ENCODE data around the gene CNTNAP5. TPM values are rescaled to one million over a fixed set of nuclear protein-coding genes. Genes with fewer than 3 reads are reported as not detected.

CNTNAP5 gene
- total and polyA plus RNA-seq, 2 donors (not counting 1 experiment from before 2014, with no cell fraction given): not detected

GRCh38 chr2:124911560-124911959 lies 886.5 kb downstream of the CNTNAP5 start:
- H3K4me1 ChIP-seq (ENCODE audit: control insufficient read depth in 2 of 2, insufficient read depth in 2 of 2, low read length in 2 of 2): no peaks in the 10 kb centered on the region
- CTCF ChIA-PET: no interaction called here
- 94% methylated on average over 3 of the region's 5 CpGs for WGBS (ENCODE audit: insufficient coverage)

GRCh38 chr2:124913868-124914267 lies 888.8 kb downstream of the CNTNAP5 start:
- no peak for DNase-seq
- ChIA-PET POLR2A (no interaction called here), CTCF (no interaction called here)
- WGBS (ENCODE audit: insufficient coverage): 95% methylated on average over 4 of the region's 9 CpGs
- Histone ChIP-seq H3K4me2 (replicated peaks; ENCODE audit: low read depth, low read length, poor library complexity, severe bottlenecking) (no peak overlapping the region), H3K79me2 (ENCODE audit: control insufficient read depth, insufficient read depth, low read length) (no peaks in the 10 kb centered on the region), H3K4me1 (ENCODE audit: control insufficient read depth in 2 of 2, insufficient read depth in 2 of 2, low read length in 2 of 2) (no peaks in the 10 kb centered on the region), H3K27ac (ENCODE audit: low read length in 2 of 2) (no peak overlapping the region), H2AFZ (ENCODE audit: insufficient read depth, low read depth, low read length, poor library complexity, severe bottlenecking) (no peak overlapping the region), H3K36me3 (replicated peaks in 1 of 2; ENCODE audit: control extremely low read depth in 1 of 2, control insufficient read depth in 1 of 2, extremely low read depth in 1 of 2, insufficient read depth in 2 of 2, low read length in 1 of 2) (no peaks in the 10 kb centered on the region), H3K9me3 (ENCODE audit: control extremely low read depth in 1 of 3, control insufficient read depth in 2 of 3, insufficient read depth in 1 of 3, low read length in 2 of 3) (peaks cover 0 to 2% (median 0%) of the 10 kb centered on the region in 3 donors), H3K27me3 (replicated peaks in 1 of 4; ENCODE audit: control extremely low read depth in 1 of 4, control insufficient read depth in 3 of 4, insufficient read depth in 4 of 4, low read length in 3 of 4) (no peaks in the 10 kb centered on the region), H3K9ac (ENCODE audit: low read length) (no peak overlapping the region), H4K20me1 (ENCODE audit: control insufficient read depth, insufficient read depth, low read length, poor library complexity, severe bottlenecking) (no peaks in the 10 kb centered on the region), H3K4me3 (ENCODE audit: control extremely low read depth in 1 of 5, extremely low read depth in 1 of 5, insufficient read depth in 1 of 5, low read depth in 2 of 5, low read length in 4 of 5) (no peak overlapping the region)
- TF ChIP-seq CTCF (IDR thresholded peaks at IDR 0.05) (no peak), EZH2 (IDR thresholded peaks at IDR 0.05; ENCODE audit: borderline replicate concordance, insufficient read depth, low read depth, low read length, poor library complexity, severe bottlenecking) (no peak)
- Mint-ChIP-seq H3K4me1 (no peaks in the 10 kb centered on the region), H3K4me3 (no peak overlapping the region), H3K27ac (no peak overlapping the region), H3K9me3 (ENCODE audit: insufficient read depth) (peaks cover 8% of the 10 kb centered on the region), H3K27me3 (no peaks in the 10 kb centered on the region)
- intact Hi-C loops (cut with micrococcal nuclease): no loop called here
- ATAC-seq (ENCODE audit: low read depth): no peak

More at GRCh38 chr2:124911560-124911959, 886.5 kb downstream of the CNTNAP5 start:
- Mint-ChIP-seq H3K27ac (no peak overlapping the region), H3K4me3 (no peak overlapping the region), H3K4me1 (no peaks in the 10 kb centered on the region), H3K9me3 (ENCODE audit: insufficient read depth) (peaks cover 8% of the 10 kb centered on the region), H3K27me3 (no peaks in the 10 kb centered on the region)
- intact Hi-C loops (cut with micrococcal nuclease): no loop called here
- DNase-seq: no peak
- POLR2A ChIA-PET: no interaction called here
- Histone ChIP-seq H3K9ac (ENCODE audit: low read length) (no peak overlapping the region), H4K20me1 (ENCODE audit: control insufficient read depth, insufficient read depth, low read length, poor library complexity, severe bottlenecking) (no peaks in the 10 kb centered on the region), H3K27ac (ENCODE audit: low read length in 2 of 2) (no peak overlapping the region), H3K9me3 (ENCODE audit: control extremely low read depth in 1 of 3, control insufficient read depth in 2 of 3, insufficient read depth in 1 of 3, low read length in 2 of 3) (peaks cover 0 to under 1% (median 0%) of the 10 kb centered on the region in 3 donors), H3K4me2 (replicated peaks; ENCODE audit: low read depth, low read length, poor library complexity, severe bottlenecking) (no peak overlapping the region), H2AFZ (ENCODE audit: insufficient read depth, low read depth, low read length, poor library complexity, severe bottlenecking) (no peak overlapping the region), H3K27me3 (replicated peaks in 1 of 4; ENCODE audit: control extremely low read depth in 1 of 4, control insufficient read depth in 3 of 4, insufficient read depth in 4 of 4, low read length in 3 of 4) (no peaks in the 10 kb centered on the region), H3K36me3 (replicated peaks in 1 of 2; ENCODE audit: control extremely low read depth in 1 of 2, control insufficient read depth in 1 of 2, extremely low read depth in 1 of 2, insufficient read depth in 2 of 2, low read length in 1 of 2) (no peaks in the 10 kb centered on the region), H3K79me2 (ENCODE audit: control insufficient read depth, insufficient read depth, low read length) (no peaks in the 10 kb centered on the region), H3K4me3 (ENCODE audit: control extremely low read depth in 1 of 5, extremely low read depth in 1 of 5, insufficient read depth in 1 of 5, low read depth in 2 of 5, low read length in 4 of 5) (no peak overlapping the region)
- no peak for TF ChIP-seq EZH2 (IDR thresholded peaks at IDR 0.05; ENCODE audit: borderline replicate concordance, insufficient read depth, low read depth, low read length, poor library complexity, severe bottlenecking)
- no peak for TF ChIP-seq CTCF (IDR thresholded peaks at IDR 0.05)
- ATAC-seq (ENCODE audit: low read depth): no peak
